Stimulated activated CD8-positive, alpha-beta memory T cell treated with anti-CD3 and anti-CD28 coated beads, Interleukin-7, amount 100 ng/mL, for 24 hours (primary cell): Measurements from ENCODE around the gene LYPD6B.

Source experiments
- DNase-seq: peaks from one replicate; pipeline ENCODE4 v3.0.0-alpha.2; 2020; ENCODE audit warnings: low read depth

LYPD6B gene

DNA sequence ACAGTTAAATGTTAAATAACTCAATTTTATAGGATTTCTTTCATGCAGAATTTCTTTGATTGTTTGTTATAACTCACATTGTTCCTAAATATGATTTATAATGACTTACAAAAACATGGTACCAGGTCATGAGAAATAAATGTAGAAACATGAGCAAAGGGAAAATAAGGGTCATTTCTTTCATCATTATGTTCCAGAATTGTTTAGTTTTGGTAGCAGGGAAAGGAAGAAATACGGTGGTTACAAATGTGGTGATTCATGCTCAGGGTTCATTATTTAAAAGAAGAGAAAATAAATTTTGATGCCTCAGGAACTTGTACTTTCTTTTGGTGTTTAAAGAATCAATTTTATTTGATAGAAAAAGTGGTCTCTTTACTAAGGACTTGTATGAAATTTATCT, 4.4 kb downstream of the LYPD6B start:
- DNase-seq = no peak

DNA sequence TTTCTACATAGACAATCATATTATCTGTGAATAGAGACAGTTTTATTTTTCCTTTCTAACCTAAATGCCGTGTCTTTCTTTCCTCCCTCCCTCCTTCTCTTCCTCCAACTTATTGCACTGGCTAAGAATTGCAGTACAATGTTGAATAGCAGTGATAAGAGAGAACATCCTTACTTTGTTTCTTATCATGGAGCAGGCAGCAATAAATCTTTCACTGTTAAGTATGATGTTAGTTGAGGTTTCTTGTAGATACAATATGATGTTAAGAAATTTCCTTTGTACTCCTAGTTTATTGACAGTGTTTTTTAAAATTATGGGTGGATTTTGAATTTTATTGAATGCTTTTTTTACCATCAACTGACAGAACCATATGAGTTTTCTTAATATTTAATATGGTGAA, 6.0 kb downstream of the LYPD6B start:
- no peak for DNase-seq

DNA sequence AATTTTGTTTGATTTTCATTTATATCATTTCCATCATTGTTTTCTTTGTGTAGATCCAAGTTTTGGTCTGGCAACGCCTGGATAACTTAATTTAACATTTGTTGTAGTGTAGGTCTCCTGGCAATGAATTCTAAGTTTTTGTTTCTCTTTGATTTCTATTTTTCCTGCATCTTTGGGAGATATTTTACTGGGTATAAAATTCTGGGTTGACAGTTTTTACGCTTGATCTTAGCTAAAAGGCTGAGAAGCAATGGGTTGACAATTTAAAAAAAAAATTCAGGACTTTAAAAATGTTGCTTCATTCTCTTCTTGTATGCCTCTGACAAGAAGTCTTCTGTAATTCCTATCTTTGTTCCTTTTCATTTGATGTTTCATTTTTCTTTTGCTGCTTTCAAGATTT, 8.6 kb downstream of the LYPD6B start:
- no peak for DNase-seq

DNA sequence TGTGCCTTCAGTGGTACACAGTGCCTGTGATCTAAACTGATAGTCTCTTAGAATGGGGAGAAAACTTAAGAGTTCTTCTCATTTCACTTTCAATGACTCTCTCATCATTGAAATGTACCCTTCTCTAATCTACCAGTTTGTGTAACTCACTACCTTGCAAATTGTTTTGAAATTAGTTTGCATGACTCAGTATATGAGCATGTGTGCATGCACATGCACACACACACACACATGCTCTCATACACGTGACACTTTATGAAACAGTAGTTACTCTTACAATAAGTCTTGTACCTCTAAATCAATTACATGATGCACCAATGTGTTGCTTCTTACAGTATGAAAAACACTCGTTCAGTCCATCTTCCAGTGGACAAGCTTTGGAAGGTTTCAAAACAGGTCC, 10.6 kb downstream of the LYPD6B start:
- no peak for DNase-seq

DNA sequence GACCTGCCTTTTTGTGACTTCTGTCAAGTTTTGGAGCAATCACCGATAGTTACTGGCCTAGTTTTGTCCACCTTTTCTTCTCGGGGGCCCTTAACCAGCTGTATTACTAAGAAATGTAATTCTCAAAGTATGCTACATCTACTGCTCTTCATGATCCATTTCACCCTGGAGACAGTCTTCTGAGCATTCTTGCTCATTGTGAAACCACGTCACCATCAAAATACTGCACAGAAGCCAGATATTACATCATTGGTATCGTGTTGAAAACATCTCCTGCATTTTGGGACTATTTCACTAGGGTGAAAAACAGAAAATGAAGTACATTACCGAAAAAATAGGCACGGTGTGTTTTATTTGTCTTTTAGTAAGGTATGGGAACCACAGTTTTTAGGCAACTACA, 11.7 kb downstream of the LYPD6B start:
- no peak for DNase-seq

DNA sequence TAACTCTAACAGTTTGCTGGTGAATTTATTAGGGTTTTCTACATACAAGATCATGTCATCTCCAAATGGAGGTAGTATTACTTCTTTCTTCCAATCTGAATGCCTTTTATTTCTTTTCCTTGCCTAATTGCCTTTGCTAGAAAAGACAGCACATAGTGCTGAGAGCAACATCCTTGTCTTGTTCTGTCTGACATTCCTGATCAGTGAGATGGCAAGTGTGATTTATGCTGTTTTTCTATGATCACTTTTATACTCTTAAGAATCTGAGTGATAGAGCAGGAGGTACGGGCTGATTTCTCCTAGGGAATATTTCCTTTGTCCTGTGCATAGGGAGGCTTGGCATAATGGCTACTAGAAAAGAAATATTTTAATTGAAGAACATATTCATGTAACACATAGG, 17.3 kb downstream of the LYPD6B start:
- no peak for DNase-seq

DNA sequence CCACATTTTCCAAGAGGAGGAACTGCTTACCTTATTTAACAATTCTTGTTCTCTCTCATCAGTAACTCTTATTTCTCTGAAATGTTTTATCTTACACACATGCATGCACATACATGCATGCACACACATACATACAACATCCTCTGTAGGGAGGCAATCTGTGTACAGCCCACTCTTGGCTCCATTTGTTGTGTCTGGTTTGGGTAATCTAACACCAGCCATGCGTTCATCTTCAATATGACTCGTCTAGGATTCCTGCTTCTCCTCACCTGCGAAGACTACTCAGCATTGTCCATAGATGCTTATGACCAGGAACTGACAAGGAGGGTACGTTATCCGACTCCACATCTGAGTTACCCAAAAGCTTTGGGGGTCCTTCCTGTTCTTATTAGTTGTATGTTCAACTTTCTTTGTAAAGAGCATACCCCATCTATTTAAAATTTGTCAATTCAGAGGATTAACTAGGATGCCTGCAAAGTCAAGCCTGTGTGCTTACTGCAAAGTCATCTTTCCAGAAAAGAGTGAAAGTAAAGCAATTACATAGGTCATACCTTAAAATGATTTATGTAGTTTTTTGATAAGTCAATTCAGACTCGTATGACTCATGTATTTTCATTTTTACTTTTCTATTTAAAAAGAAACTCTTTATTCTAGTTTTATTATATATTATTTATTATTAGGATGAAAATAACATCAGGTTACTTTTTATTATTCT, 18.2 kb downstream of the LYPD6B start:
- DNase-seq = no peak

DNA sequence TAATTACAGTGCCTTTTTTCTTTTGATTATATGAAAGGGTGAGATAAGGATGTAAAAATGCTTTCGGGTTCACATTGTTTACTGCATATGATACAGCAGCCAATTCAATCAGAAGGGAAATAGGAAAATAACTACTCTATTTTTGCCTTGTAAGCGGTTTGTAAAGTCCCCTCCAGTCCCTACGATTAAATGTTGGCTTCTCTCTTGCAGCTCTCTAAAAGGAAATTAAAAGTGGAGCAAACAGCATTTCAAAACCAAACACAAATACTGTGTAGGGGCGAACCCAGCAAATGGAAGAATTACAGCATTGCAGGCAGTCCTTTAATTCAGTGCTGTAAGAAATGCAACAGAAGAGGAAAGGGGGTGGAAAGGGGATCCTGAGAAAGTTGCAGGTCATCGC, 18.9 kb downstream of the LYPD6B start:
- DNase-seq = no peak

DNA sequence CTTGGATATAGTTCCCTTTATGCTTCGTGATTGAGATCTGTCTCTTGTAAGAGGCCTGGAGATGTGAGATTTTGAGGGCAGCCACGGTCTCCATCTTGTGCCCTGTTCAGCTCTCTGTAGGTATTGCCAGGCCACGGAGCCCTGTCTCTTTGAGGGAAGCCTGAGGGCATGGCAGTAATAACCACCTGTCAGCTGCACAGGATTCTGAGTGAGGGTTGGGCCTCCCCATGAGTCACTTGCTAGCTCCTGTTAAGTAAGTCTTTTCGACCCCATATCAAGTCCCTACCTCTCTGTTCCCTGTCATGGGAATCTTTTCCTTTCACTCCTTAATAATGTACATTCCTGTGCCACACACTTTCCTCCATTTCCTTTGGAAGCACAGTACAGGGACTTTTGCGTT, 20.4 kb downstream of the LYPD6B start:
- DNase-seq = no peak

DNA sequence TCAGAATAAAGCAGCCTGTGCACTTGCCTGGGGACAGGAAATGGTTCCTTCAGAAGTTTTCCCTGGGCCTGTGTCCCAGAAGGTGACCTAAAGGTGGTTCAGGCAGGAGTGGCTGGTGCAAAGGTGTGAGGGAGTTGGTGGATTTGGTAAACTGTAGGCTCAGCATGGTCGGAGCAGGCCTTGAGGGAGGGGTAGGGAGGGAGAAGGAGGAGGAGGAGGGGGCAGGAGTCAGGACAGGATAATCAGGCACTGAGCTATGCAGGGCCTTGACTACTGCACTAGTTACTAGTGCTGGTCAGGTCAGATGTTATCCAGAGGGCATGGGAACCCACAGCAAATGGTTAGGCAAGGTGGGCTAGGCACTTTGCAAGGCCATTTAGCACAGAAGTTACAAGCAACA, 21.3 kb downstream of the LYPD6B start:
- no peak for DNase-seq

DNA sequence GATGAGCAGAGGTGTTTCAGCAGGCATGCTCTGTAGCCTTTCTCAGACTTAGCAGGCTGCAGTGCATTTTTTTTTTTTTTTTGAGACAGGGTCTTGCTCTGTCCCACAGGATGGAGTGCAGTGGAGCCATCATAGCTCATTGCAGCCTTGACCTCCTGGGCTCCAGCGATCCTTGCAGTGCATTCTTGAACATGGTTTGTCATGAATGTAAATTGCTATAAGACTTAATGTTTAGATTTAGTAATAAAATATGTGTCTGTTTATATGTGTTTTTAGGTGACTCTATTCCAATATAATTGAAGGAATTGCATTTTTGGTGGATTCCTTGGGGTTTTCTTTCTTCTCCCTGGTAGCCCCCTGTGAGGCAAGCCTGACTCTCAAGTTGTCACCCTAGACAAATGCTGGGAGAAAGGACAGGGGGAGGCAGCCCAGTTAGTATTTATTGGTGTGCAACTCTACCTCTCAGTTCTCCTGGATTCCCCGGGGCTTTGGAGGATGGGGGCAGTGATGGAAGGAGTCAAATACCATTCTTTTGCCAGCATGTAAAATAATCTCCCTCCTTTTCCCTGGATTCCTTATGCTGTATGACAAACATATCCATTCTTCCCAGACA, 22.7 kb downstream of the LYPD6B start:
- DNase-seq = no peak

DNA sequence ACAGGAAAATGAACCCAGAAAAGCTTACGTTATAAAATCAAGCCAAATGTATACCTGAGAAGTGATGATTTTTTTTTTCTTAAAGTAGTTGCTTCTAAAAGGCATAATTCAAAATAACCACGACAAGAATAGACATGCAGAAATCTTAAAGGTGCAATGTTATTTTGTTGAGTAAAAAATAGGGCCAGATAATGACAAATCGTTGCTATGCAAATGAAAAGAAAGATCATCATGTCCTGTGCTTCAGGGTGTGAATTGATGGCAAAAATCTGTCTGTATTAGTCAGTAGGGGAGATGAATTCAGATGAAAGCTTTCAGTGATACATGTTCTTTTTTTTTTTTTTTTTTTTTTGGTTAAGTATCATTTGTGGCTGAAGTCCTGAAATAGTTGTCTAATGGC, 24.0 kb downstream of the LYPD6B start:
- no peak for DNase-seq

DNA sequence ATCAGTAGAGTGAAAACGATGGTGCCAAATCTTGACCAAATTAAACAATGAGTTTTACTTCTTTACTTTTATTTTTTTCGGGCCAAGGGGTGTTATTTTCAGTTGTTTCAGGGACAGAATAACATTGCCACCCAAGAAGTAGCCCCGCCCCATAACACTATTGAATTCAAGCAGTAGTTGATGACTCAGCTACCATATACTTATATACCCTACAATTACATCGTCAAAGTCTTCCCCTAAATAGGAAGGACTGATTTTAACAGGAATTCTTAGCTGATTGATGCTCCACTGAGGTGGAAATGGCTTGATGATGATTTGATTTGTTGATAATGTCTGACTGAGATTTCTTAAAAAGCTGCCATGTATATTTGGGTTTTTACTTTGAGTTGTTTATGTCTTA, 24.7 kb downstream of the LYPD6B start:
- no peak for DNase-seq

DNA sequence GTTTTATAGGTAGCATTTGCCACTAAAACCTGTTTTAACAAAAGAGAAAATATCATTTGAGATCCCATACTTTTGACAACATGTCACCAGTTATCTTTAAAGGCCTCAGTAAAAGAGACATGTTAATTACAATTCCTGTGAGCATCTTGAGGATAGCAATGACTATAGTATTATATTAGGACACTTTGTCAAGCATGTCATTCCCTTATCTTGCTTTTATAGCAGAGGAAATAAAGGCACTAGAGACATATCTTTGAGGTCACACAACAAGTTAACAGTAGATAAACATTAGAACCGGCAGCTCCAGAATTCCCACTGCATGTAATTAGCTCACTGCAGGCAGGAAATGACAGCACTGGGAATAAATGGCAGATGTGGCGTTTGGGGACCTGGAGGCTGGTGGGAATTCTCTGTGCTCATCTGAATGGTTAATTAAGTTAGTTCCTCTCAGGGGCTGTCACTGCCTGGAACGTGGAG, 25.9 kb downstream of the LYPD6B start:
- no peak for DNase-seq

DNA sequence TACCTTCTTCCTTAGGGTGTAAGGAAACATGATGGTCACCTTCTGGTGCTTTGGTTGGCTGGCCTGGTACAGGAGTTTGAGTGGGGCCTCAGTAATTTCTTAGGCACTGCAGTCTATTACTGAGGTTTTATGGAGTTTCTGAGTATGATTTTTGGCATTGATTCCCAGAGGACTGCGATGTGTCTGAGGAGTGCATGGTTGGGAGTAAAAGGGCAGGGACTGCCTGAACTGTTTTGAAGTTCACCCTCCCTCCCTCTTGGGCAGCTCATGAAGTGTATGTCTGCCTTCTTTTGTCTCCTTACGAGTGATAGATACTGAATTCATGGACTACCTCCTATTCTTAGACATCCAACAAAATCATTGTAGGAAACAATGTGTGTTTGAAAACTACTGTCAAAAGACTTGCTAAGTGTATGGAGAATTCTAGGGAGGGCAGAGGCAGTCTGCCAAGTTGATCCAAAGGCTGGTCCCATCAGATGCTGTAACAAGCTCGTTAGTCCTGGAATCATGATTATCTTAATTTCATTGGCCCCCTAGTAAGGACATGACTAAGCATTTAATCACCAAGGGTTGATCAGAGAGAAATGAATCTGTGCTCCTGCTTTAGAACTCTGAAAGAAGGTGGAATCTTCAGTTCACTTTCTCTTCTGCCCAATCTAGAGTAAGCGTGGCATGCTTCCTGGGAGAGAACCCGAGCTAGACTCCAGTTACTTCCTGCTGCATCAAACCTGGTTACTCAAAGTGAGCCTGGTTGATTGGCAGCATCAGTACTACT, 26.5 kb downstream of the LYPD6B start:
- no peak for DNase-seq

DNA sequence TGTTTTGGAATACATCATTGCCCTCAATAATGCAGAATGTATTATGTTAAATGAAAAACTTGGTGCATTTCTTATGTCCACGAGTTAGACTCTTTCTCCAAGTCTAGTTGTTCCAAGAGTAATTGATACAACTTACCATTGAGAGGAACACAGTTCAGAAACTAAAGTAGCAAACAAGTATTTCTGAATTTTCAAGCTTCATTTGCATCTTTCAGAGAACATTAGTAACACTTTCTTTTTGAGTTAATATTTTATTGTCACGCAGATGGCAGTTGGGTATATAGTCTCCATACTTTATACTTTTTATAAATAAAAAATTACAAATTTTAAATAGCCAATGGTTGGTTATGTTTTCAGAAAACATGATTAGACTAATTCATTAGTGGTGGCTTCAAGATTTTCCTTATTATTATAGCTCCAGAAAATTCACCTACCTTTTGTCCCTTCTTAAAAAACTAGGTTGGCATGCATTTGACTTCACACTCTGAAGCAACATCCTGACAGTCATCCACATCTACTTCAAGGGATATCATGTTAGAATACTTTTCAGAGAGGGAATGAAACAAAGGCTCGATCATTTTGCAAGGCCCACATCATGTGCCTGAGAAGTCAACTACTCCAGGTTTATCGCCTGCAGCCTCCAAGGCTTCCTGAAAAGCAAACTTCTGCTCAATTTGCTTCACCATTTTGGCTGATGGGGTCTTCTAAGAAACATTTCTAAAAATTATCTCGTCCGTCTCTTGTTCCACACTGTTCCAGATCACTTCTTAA, 29.9 kb downstream of the LYPD6B start:
- DNase-seq = no peak

DNA sequence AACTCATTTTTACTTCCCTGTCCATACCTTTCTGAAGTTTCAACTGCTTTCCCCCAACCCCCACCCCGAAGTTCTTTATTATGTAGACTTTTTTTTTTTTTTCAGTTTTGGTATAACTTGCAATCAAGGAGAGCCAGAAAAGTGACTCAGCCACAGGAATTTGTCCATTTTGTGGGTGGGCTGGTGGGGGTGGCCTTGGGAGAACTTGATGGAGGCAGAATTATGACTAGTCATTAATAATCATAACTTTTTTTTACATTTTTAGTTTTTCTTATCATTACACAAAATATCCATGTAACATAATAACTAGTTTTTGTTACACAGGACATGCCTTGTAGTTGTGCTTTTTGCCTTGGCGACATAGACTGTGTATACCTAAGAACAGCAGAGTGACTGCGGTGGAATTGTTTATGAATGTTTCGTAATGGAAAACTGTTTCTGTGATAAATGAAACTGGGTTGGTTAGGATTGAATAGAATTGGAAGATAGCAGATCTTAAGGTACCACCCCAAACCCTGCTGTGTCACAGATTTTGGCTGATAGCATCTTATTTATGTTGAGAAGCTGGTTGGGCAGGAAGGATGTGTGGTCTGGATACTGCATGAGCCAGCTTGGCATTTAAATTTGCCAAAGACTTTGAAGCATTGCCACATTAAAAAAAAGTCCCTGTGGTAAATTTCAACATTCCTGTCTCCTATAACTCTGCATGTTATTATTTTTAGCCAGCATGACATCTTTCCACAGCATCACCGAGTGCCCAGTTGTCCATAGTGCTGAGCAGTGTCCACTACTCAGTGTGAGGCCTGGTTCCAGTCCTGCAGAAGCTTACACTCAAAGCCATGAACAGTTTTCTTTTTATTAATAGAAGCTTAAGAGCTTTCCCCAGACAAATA, 30.7 kb downstream of the LYPD6B start:
- no peak for DNase-seq

DNA sequence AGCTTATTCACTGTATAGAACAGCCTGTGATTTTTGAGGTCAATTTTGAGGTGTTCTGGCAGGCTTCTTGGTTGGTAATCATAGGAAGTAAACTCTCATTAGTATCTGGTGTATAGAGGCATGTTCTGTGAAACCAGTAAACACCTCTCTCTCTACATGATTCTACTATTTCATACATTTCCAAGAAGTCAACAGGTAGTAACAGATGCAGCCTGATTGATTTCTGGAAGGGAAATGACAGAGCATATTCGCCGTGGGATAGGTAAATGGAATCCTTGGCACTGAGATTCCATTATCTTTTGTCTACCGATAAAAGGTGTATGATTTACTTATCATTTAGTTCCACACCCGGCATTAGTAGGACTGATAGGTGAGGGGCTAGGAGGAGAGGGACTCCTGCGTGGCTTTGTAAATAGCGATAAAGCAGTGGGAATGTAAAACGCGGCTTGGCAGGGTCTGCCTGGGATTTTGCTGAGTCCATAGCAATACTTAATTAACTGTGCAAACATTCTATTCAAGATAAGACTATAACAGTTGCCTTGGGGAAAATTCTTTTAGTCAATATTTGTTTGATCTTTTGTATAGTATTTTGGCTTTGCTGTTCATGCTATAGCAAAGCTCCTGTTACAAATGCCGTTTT, 32.3 kb downstream of the LYPD6B start:
- DNase-seq = no peak

DNA sequence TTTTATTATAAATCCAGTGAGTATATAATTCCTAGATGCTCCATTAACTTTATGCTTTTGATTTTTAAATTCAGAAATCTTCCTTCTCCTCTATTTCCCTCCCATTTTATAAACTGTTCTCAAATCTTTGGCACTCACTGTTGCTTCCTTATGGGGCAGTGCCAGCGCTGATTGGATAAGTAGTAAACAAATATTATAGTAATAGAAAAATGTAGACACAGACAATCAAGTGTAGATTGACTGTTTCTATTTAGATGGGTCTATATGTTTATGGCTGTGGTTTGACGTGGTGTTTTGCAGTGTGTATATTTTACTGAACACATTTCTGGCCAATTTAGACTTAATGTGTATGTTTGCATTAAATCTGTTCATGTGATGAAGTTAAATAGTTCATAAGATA, 36.6 kb downstream of the LYPD6B start:
- no peak for DNase-seq

DNA sequence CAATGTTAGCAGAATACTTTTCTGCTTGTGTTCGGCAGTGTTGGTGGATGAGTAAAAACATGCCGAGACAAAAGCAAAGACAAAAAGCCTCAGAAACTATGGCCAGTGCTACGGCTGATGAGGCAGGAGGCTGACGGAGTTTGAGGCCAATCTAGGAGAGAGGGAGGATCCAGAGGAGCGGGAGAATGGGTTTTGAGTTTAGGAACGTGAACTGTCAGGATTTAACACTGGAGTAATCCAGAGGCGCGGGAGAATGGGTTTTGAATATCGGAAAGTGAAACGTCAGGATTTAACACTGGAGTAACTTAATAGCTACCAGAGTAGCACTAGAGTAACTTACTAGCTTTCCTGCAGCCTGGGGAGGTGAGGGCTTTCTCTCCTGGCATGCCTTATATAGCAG, 37.4 kb downstream of the LYPD6B start:
- DNase-seq = no peak

DNA sequence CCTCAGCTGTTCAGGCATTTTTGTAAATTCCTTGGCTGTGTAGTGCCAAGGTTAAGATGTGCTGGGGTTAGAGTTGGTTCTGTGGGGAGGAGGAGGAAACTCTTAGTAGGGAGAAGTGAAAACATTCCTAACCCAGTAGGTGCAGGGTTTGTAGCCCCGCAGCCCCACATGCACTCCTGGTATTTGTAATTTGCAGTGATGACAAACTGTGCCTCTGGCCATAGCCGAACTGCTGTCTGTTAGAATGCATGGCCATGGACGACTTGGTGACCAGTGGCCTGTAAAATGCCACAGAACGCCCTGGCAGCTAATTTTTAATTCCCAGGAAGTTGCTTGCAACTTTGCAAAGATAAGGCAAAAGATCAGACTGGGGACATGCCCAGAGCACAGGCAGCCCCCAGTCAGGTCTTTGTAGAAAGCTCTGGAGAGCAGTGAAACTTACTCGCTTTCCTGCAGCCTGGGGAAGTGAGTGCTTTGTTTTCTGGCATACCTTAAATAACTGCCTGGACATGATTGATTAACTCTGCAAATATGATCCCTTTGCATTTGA, 38.4 kb downstream of the LYPD6B start:
- DNase-seq = no peak
